GM12872 (cell line): ENCODE results near the gene MTCL3.
A peak's percentile ranks its signal among the peaks of the same experiment; 100 is the strongest.

ENCODE experiments used
- CTCF ChIP-seq: IDR thresholded peaks from 3 replicates; pipeline ENCODE4 v1.5.1; 2011; ENCODE audit warnings: low read depth, mild to moderate bottlenecking, low read length, moderate library complexity; ENCODE audit not compliant: insufficient read depth

MTCL3 gene

GRCh38 chr6:127466416-127466815, 52.7 kb downstream of the MTCL3 start:
- TF ChIP-seq CTCF, result no peak

- peak; percentile 90 for TF ChIP-seq CTCF
Measured at GRCh38 chr6:127464881-127465459, 54.2 kb downstream of the MTCL3 start.

- no peak for TF ChIP-seq CTCF
Measured at GRCh38 chr6:127464161-127464880, 54.8 kb downstream of the MTCL3 start.

GRCh38 chr6:127463056-127463455, 56.1 kb downstream of the MTCL3 start:
- no peak for TF ChIP-seq CTCF

GRCh38 chr6:127462376-127462775, 56.8 kb downstream of the MTCL3 start:
- TF ChIP-seq CTCF, result no peak

- no peak for TF ChIP-seq CTCF
Measured at GRCh38 chr6:127460465-127460864, 58.7 kb downstream of the MTCL3 start.

GRCh38 chr6:127459231-127459641, 59.9 kb downstream of the MTCL3 start, which contains the start of gene KIAA0408:
Gene KIAA0408 (minus strand): TSS chr6:127459389. CDS start chr6:127453981, 5,408 bp downstream.
- no peak for TF ChIP-seq CTCF
